ENCODE results near the gene PPFIA4.
"Not testable (repeated sequence)": the region's sequence is repeated elsewhere in the genome, so short reads cannot be mapped to it uniquely, and the experiment has no call there.

PPFIA4 gene

GRCh38 chr1:203026031-203026665 is at the start of gene PPFIA4:
TSS of gene PPFIA4 (plus strand) at chr1:203026491. CDS start at chr1:203039009, 12,518 bp downstream.
- POLR2A ChIA-PET = interaction anchor here (0.7 to 1.0 kb wide), 3 partner anchors 10 to 1436 kb away, joined by 3 to 5 read pairs (median 4); no protein-coding TSS in a partner anchor
- peak; percentile 98 for DNase-seq (ENCODE audit: extremely low spot score)
- TF ChIP-seq CTCF (IDR thresholded peaks at IDR 0.05; ENCODE audit: control extremely low read depth, extremely low read depth, low read depth, missing control alignments) = no peak
- CTCF ChIA-PET = interaction anchor here (1.0 to 7.9 kb wide), 5 partner anchors 12 to 242 kb away, joined by 3 to 85 read pairs (median 5); partner anchors contain the start of gene TMEM183A

- no peak for TF ChIP-seq CTCF (IDR thresholded peaks at IDR 0.05; ENCODE audit: control extremely low read depth, extremely low read depth, low read depth, missing control alignments)
- ChIA-PET CTCF (interaction anchor here (1.6 kb wide), 1 partner anchor 20 kb away, joined by 3 read pairs; no protein-coding TSS in a partner anchor), POLR2A (no interaction called here)
- DNase-seq (ENCODE audit: extremely low spot score) = no peak
Measured at GRCh38 chr1:202976633-202977032, 49.7 kb upstream of the PPFIA4 start.

DNA sequence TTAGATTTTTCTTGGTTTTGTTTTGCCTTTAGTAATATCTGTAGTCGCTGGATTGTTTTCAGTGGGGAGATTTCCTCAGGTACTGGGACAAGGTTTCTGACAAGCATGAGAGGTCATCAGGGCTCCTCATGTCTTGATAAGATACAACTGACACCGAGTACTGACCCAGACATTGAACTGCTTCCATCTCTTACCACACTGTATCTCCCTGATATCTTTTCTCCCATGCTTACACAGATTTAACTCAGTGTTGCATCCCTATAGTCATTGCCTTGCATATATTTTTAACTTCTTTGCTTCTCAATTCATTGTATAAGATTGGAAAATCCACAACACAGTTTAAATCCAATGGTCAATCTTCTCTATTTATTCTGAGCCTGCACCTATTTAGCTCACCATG is 46.8 kb upstream of the PPFIA4 start:
- POLR2A ChIA-PET = no interaction called here
- CTCF ChIA-PET = interaction anchor here (0.7 to 2.3 kb wide), 5 partner anchors 8 to 25 kb away, joined by 3 to 10 read pairs (median 4); no protein-coding TSS in a partner anchor
- TF ChIP-seq CTCF (IDR thresholded peaks at IDR 0.05; ENCODE audit: control extremely low read depth, extremely low read depth, low read depth, missing control alignments) = no peak
- no peak for DNase-seq (ENCODE audit: extremely low spot score)

GRCh38 chr1:202981939-202982338 is 44.4 kb upstream of the PPFIA4 start:
- TF ChIP-seq CTCF (IDR thresholded peaks at IDR 0.05; ENCODE audit: control extremely low read depth, extremely low read depth, low read depth, missing control alignments) = no peak
- ChIA-PET CTCF (interaction anchor here (0.7 to 1.3 kb wide), 7 partner anchors 9 to 55 kb away, joined by 3 to 6 read pairs (median 4); partner anchors contain the start of gene KLHL12), POLR2A (no interaction called here)
- DNase-seq (ENCODE audit: extremely low spot score) = no peak

- ChIA-PET POLR2A (interaction anchor here (0.7 kb wide), 1 partner anchor 46 kb away, joined by 3 read pairs; no protein-coding TSS in a partner anchor), CTCF (interaction anchor here (1.2 kb wide), 1 partner anchor 16 kb away, joined by 4 read pairs; no protein-coding TSS in a partner anchor)
- no peak for DNase-seq (ENCODE audit: extremely low spot score)
- TF ChIP-seq CTCF (IDR thresholded peaks at IDR 0.05; ENCODE audit: control extremely low read depth, extremely low read depth, low read depth, missing control alignments) = no peak
Measured at GRCh38 chr1:202982715-202983430, 43.4 kb upstream of the PPFIA4 start.

DNA sequence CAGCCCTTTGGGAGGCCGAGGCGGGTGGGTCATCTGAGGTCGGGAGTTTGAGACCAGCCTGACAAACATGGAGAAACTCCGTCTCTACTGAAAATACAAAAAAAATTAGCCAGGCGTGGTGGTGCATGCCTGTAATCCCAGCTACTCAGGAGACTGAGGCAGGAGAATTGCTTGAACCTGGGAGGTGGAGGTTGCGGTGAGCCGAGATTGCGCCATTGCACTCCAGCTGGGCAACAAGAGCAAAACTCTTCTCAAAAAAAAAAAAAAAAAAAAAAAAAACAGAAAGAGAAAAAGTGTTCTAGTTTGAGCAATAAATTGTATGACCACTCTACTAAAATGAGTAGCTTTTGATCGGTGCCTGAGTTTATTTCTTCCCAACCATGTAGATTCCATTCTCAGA is 40.2 kb upstream of the PPFIA4 start:
- POLR2A ChIA-PET; CTCF ChIA-PET; DNase-seq (ENCODE audit: extremely low spot score): not testable (repeated sequence)

DNA sequence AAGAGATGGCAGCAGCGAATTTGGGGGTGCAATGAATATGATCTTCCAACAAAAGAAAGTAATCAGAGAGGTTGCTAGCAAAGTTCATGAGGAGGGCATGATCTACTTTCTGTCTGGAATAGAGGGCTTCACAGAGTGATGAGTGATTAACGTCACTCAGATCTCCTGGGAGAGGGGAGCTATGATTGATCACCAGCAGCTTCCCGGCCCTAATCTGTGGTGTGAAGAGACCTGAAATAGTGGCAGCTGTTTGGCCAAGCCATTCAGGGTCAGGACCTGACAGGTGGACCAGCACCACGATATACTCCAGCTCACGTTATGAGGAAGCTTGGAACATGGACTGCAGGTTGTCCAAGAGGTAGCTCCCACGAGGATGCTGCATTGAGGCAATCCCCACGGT is 39.0 kb upstream of the PPFIA4 start:
- POLR2A ChIA-PET = no interaction called here
- no peak for TF ChIP-seq CTCF (IDR thresholded peaks at IDR 0.05; ENCODE audit: control extremely low read depth, extremely low read depth, low read depth, missing control alignments)
- CTCF ChIA-PET = interaction anchor here (0.8 to 5.6 kb wide), 3 partner anchors 9 to 19 kb away, joined by 3 to 55 read pairs (median 10); partner anchors contain the start of gene TMEM183A
- DNase-seq (ENCODE audit: extremely low spot score) = no peak

Data from GM10248 (cell line).